GM19238 (cell line): ENCODE measurements around the gene EFNB1.

Source experiments
- DNase-seq: peaks from one replicate; pipeline ENCODE4 v3.0.0; 2011; ENCODE audit warnings: low spot score; ENCODE audit not compliant: insufficient read length

Gene EFNB1

GRCh38 chrX:68827256-68827655 lies 1.6 kb upstream of the EFNB1 start:
- no peak for DNase-seq

DNA sequence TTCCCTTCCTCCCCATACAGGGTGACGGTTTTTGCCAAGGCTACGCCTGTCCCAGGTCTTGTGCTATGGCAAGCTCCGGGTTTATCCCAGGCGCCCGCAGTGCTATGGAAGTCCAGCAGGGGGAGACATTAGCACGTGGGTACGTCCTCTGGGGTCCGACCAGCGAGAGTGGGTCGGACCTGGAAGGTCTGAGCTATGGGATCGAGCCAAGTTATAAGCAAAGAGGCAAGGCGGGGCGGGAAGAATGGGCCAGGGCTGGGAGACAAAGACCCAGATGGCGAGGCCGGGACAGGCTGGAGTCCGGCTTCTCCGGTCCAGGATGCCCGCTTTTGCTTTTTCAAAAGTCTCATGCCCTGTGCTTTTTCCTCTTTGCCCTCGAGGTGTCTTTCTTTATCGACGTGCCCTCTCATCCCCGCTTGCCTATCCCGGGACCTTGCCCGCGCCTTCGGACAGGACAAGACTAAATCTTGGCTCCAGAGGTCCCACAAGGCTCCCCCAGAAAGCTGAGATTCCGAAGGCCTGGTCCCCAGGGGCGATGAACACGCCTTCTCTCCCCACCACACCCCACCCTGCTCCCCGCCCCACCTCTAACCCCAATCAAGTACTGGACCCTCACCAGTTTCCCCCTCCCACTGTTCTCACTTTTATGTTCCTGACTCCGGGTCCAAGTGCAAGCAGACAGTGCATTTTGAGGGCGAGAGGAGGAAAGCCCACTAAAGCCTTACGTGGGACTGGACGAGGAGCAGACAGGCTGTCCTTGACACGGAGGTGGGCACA lies 785 bp upstream of the EFNB1 start:
- peak; percentile 44 for DNase-seq

- no peak for DNase-seq
These were observed 979 bp downstream of the EFNB1 start for GRCh38 chrX:68829582-68830418.

DNA sequence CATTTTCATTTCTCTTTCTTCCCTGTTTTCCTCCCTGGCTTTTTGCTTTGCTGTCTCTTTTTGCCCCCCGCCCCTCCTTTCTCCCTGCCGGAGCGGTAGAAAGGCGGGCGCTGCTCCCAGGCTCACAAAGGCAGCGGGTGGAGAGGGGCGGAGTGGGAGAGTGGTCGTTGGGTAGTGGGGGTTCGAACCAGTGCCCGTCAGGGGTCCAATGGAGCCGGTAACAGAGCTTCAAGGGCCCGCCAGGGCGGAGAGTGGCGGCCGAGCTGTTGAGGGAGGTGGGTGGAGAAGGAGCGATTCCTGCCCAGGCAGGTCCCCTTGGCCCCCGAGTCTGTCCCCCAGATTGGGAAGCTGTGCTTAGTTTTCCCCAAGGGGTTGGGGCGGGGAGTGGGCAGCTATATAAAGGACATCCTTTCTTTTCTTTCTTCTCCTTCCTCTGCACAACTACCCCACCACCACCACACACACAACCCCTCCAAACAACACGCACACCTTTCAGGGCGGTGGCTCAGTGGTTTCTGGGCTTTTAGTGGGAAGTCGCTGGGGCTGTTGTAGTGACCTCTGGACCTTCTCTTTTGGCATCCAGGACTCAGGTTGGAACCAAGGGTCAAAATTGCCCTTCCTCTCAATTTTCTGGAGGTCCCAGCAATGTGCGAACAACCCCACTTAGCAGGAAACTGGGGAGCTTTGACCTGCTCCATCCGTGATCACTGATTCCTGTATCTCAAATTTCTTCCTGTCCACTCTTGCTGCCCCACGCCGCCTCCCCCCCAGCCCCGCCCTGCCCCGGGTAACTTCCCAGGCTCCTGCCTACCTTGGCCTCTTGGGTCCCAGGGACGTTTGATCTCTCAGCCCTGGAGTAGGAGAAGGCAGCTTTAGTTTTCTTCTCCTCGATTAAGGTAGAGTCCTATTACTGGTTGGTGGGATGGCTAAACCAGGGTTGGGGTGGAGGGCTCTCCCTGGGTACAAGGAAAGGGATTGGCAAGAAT lies 1.9 kb downstream of the EFNB1 start:
- DNase-seq, result no peak

GRCh38 chrX:68831405-68832100 lies 2.7 kb downstream of the EFNB1 start:
- no peak for DNase-seq

- no peak for DNase-seq
These were observed 3.2 kb downstream of the EFNB1 start for GRCh38 chrX:68832101-68832416.

GRCh38 chrX:68832516-68833447 lies 4.0 kb downstream of the EFNB1 start:
- DNase-seq, result no peak

DNA sequence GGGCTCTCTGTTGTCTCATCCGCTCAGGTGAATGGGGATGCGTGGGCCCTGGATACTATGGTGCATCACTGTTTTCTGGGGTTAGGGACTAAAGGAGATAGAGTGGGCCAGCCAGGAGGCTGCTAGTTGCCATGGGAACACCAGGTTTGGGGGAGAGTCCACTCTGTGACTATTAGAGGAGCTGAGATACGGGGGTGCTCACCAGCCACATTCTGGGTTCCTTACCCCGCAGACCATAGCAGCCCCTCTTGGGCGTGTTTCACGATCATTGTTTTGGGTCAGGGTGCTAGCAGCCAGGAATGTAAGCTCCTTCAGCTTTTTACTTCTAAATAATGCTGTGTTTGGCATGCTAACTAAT lies 4.6 kb downstream of the EFNB1 start:
- DNase-seq, result no peak

DNA sequence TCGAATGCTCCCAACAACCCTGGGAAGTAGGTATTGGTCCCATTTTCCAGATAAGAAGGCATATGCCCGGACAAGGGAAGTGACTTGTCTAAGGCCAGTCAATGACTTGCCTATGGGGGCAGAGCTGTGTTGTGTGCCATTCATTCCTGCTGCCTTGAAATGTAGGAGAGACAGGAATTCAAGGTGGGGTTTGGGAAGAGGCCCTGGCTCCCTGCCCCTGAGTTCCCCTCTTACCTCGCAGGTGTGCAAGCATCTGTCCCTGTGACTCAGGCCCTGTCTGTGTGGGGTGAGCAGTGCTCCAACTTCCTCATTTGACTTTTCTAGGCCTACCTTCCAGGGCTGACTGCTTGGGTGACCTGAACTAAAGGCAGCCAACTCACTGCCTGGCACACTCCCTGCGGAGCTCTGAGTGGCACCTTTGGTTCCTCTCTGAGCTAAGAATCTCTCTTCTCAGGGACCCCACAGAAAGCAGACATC lies 5.1 kb downstream of the EFNB1 start:
- DNase-seq, result no peak

- no peak for DNase-seq
These were observed 5.7 kb downstream of the EFNB1 start for GRCh38 chrX:68834371-68835103.

- DNase-seq, result no peak
These were observed 6.3 kb downstream of the EFNB1 start for GRCh38 chrX:68835104-68835442.

DNA sequence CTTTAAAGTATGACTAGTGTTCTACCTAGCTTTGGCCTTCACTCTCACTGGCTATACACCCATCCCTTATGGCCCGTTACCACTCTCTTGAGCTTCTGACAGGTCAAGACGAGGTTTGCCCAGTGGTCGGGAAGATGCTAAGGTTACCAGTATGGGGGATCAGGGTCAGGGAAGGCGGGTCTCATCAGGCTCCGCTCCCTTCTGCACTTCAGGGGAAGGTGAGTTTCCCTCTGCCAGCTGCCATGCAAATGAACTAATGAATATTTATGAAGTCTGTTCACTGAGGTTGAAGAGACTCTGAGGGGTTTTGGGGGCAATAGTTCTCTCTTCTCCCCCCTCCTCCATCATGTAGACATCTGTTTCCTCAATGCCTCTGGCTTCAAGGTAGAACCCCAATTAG lies 6.6 kb downstream of the EFNB1 start:
- no peak for DNase-seq

- DNase-seq, result no peak
These were observed 8.3 kb downstream of the EFNB1 start for GRCh38 chrX:68837119-68837518.

DNA sequence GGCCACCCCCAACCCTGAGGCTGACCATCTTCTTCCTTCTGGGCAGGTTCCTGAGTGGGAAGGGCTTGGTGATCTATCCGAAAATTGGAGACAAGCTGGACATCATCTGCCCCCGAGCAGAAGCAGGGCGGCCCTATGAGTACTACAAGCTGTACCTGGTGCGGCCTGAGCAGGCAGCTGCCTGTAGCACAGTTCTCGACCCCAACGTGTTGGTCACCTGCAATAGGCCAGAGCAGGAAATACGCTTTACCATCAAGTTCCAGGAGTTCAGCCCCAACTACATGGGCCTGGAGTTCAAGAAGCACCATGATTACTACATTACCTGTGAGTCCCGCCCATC lies 9.7 kb downstream of the EFNB1 start:
- DNase-seq, result no peak

DNA sequence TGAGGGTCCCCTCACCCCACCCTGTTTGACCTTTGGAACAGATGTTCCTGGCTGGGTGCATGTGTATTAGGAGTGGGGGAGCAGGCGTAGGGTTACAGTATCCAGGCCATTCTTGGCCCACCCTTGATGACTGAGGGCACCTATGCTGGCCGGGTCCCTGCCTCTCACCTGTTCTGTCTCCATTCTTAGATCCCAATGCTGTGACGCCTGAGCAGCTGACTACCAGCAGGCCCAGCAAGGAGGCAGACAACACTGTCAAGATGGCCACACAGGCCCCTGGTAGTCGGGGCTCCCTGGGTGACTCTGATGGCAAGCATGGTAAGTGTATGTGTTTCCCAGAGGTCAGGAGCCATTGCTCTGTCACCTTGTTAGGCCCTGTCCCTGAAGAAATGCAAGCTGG lies 10.9 kb downstream of the EFNB1 start:
- no peak for DNase-seq

DNA sequence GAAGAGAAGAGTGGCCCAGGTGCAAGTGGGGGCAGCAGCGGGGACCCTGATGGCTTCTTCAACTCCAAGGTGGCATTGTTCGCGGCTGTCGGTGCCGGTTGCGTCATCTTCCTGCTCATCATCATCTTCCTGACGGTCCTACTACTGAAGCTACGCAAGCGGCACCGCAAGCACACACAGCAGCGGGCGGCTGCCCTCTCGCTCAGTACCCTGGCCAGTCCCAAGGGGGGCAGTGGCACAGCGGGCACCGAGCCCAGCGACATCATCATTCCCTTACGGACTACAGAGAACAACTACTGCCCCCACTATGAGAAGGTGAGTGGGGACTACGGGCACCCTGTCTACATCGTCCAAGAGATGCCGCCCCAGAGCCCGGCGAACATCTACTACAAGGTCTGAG lies 11.4 kb downstream of the EFNB1 start:
- DNase-seq, result no peak

- DNase-seq, result no peak
These were observed 12.6 kb downstream of the EFNB1 start for GRCh38 chrX:68841251-68842049.

DNA sequence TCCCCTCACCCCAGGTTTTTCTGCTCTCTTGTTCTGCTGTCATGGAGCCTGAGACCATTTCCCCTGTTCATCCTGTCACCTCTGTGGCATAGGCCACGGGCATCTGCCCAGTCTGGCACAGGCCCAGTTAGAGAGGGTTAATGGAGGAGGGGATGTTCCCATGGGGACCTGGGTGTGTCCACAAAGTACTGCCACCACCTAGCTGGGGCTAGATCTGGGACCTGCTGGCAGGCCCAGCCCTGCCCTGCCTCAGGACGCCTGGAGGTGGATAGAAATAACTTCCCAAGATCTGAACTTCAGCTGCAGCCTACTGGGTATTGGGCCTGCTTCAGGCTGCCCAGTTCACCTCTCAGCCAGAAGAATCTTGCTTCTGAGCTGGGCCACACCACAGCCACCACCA lies 13.5 kb downstream of the EFNB1 start:
- DNase-seq, result no peak
